Adipocyte (in vitro differentiated cells): ENCODE results near the gene SPAG5.

Experiments used
- DNase-seq: peaks from one replicate; pipeline ENCODE4 v3.0.0-alpha.2; 2015; ENCODE audit warnings: low read depth
- H3K27me3 ChIP-seq: replicated peaks from 2 replicates; pipeline ENCODE4 v1.7.0; 2013; ENCODE audit warnings: mild to moderate bottlenecking, low read length, moderate library complexity; ENCODE audit not compliant: control insufficient read depth, insufficient read depth
- H3K36me3 ChIP-seq: 2 replicates; pipeline ENCODE4 v1.7.0; 2013; ENCODE audit warnings: low read length, mild to moderate bottlenecking, moderate library complexity; ENCODE audit not compliant: control insufficient read depth, insufficient read depth, severe bottlenecking
- H3K4me1 ChIP-seq: 2 replicates; pipeline ENCODE4 v1.7.0; 2013; ENCODE audit warnings: mild to moderate bottlenecking, low read length, moderate library complexity; ENCODE audit not compliant: control insufficient read depth, insufficient read depth
- H3K4me3 ChIP-seq: 2 replicates; pipeline ENCODE4 v1.7.0; 2013; ENCODE audit warnings: mild to moderate bottlenecking, low read length, moderate library complexity
- H3K9ac ChIP-seq: 2 replicates; pipeline ENCODE4 v1.7.0; 2013; ENCODE audit warnings: mild to moderate bottlenecking, low read length, moderate library complexity
- H3K9me3 ChIP-seq: 2 replicates; pipeline ENCODE4 v1.7.0; 2013; ENCODE audit warnings: mild to moderate bottlenecking, low read length, moderate library complexity; ENCODE audit not compliant: control insufficient read depth

The SPAG5 gene

DNA sequence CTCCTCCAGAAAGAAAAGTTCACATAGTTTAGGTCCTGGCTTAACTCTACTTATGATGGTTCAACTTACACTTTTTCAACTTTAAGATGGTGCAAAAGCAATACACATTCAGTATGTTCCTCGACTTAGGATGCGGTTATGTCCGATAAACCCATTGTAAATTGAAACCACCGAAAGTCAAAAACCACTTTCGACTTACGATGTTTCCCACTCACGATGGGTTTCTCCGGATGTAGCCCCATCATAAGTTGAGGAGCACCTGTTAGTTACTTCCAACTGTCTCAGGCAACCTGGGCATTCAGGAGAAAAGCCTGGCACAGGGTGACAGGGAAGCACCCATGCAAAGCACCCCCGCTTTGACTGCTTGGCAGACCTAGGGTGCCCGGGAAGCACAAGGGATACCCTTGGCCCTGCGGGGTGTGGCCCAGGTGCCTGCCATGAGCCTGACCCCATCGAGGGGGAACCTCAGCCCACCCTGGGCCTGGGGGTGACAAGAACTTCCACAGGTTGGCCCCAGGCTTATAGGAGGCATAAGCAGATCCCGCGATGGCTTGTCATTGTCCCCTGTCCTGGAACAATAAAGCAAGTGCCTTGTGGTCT lies 60.4 kb downstream of the SPAG5 start:
- H3K27me3 ChIP-seq: peaks cover 17% of the 10 kb centered on the region
- H3K36me3 ChIP-seq: no peaks in the 10 kb centered on the region
- no peaks in the 10 kb centered on the region for H3K9me3 ChIP-seq
- no peaks in the 10 kb centered on the region for H3K4me1 ChIP-seq
- no peak overlapping the region for H3K9ac ChIP-seq
- no peak for DNase-seq
- no peak overlapping the region for H3K4me3 ChIP-seq

- no peaks in the 10 kb centered on the region for H3K4me1 ChIP-seq
- no peaks in the 10 kb centered on the region for H3K9me3 ChIP-seq
- H3K36me3 ChIP-seq: no peaks in the 10 kb centered on the region
- H3K4me3 ChIP-seq: no peak overlapping the region
- no peak for DNase-seq
- peaks cover 17% of the 10 kb centered on the region for H3K27me3 ChIP-seq
- H3K9ac ChIP-seq: no peak overlapping the region
These were observed 61.6 kb downstream of the SPAG5 start for GRCh38 chr17:28537219-28537610.

GRCh38 chr17:28536532-28537218 lies 62.1 kb downstream of the SPAG5 start:
- DNase-seq: no peak
- no peaks in the 10 kb centered on the region for H3K36me3 ChIP-seq
- no peaks in the 10 kb centered on the region for H3K4me1 ChIP-seq
- H3K9me3 ChIP-seq: no peaks in the 10 kb centered on the region
- no peak overlapping the region for H3K9ac ChIP-seq
- no peak overlapping the region for H3K4me3 ChIP-seq
- peaks cover 17% of the 10 kb centered on the region for H3K27me3 ChIP-seq

DNA sequence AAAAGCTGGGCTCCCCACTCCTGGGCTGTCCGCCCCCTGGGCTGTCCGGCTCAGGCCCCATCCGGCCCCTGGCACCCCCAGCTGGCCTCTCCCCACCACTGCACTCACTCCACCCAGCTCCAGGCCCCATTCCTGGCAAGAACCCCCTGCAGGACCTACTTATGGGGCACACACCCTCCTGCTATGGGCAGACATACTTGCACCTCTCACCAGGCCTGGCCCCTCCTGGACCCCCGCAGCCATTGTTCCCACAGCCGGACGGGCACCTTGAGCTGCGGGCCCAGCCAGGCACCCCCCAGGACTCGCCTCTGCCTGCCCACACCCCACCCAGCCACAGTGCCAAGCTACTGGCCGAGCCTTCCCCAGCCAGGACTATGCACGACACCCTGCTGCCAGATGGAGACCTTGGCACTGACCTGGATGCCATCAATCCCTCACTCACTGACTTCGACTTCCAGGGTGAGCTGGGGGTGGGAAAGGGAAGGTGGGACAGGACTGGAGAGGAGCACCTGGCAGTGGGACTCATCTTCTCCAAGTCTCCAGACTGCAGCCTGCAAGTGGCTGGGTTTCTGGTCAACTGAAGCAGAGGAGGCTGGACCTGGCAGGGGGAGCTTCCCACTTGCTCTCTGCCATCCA lies 64.0 kb downstream of the SPAG5 start:
- Histone ChIP-seq H3K9ac (no peak overlapping the region), H3K4me1 (no peaks in the 10 kb centered on the region), H3K4me3 (no peak overlapping the region), H3K27me3 (peaks cover 17% of the 10 kb centered on the region), H3K9me3 (no peaks in the 10 kb centered on the region), H3K36me3 (no peaks in the 10 kb centered on the region)
- DNase-seq: no peak

DNA sequence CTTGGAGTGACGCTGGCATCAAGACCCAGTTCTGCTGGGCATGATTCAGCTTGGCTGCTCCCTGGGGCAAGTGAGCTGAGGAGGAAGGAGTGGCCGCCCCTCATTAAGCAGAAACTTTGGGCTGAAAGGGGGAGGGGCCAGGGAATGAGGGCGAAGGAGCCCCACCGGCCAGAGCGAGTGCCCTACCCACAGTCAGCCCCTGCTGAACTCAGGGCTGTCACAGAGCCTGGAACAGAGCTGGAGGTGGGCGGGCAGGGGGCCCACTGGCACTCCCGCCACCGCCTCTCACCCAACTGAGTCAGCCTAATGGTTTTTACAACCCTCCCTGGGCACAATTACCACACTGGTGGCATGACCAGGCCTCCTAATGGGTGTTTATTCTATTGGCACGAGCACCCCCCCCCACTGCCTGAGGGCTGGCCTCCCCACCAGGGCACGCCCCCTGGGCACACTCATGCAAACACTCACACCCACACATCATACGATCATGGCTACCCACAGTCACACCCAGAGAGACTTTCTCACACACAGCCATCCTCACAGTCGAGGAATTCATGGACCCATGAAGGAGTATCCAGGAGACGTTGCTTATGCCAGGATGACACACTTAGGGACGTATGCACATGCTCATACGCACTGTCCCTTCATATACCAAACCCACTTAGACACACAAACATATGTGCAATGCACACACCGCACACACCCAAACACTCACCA lies 65.6 kb downstream of the SPAG5 start:
- Histone ChIP-seq H3K9ac (no peak overlapping the region), H3K36me3 (no peaks in the 10 kb centered on the region), H3K4me3 (no peak overlapping the region), H3K9me3 (no peaks in the 10 kb centered on the region), H3K27me3 (peaks cover 6% of the 10 kb centered on the region), H3K4me1 (no peaks in the 10 kb centered on the region)
- no peak for DNase-seq

- H3K9me3 ChIP-seq: no peaks in the 10 kb centered on the region
- no peaks in the 10 kb centered on the region for H3K36me3 ChIP-seq
- no peak overlapping the region for H3K9ac ChIP-seq
- H3K27me3 ChIP-seq: no peaks in the 10 kb centered on the region
- DNase-seq: no peak
- no peak overlapping the region for H3K4me3 ChIP-seq
- peaks cover 2% of the 10 kb centered on the region for H3K4me1 ChIP-seq
These were observed 66.5 kb downstream of the SPAG5 start for GRCh38 chr17:28532050-28532960.

- no peak overlapping the region for H3K4me3 ChIP-seq
- H3K9me3 ChIP-seq: no peaks in the 10 kb centered on the region
- peaks cover 2% of the 10 kb centered on the region for H3K4me1 ChIP-seq
- H3K9ac ChIP-seq: no peak overlapping the region
- DNase-seq: no peak
- H3K36me3 ChIP-seq: no peaks in the 10 kb centered on the region
- no peaks in the 10 kb centered on the region for H3K27me3 ChIP-seq
These were observed 67.9 kb downstream of the SPAG5 start for GRCh38 chr17:28530926-28531325.

GRCh38 chr17:28530250-28530649 lies 68.6 kb downstream of the SPAG5 start:
- Histone ChIP-seq H3K36me3 (no peaks in the 10 kb centered on the region), H3K4me1 (peaks cover 6% of the 10 kb centered on the region), H3K27me3 (no peaks in the 10 kb centered on the region), H3K9ac (no peak overlapping the region), H3K4me3 (no peak overlapping the region), H3K9me3 (no peaks in the 10 kb centered on the region)
- no peak for DNase-seq

DNA sequence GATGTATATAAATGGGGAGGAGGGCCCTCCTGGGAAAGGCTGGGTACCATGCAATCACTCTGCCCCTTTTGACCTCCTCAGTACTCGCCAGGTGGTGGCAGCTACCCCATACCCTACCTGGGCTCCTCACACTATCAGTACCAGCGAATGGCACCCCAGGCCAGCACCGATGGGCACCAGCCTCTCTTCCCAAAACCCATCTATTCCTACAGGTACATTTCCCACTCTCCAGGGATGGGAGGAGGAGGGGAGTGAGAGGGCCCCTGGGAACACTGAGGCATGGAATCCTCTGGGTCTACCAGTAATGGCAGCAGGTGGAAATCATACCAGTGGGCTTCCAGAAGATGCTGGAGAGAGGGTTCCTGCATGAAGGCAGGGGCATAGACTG lies 69.8 kb downstream of the SPAG5 start:
- no peak overlapping the region for H3K9ac ChIP-seq

GRCh38 chr17:28528327-28529012 lies 70.4 kb downstream of the SPAG5 start:
- no peaks in the 10 kb centered on the region for H3K9me3 ChIP-seq
- no peak for DNase-seq
- H3K4me3 ChIP-seq: no peak overlapping the region
- H3K9ac ChIP-seq: no peak overlapping the region
- no peaks in the 10 kb centered on the region for H3K36me3 ChIP-seq
- H3K27me3 ChIP-seq: no peaks in the 10 kb centered on the region
- H3K4me1 ChIP-seq: peaks cover 7% of the 10 kb centered on the region

More for the DNA sequence above, 69.8 kb downstream of the SPAG5 start:
- no peaks in the 10 kb centered on the region for H3K9me3 ChIP-seq
- H3K36me3 ChIP-seq: no peaks in the 10 kb centered on the region
- H3K27me3 ChIP-seq: no peaks in the 10 kb centered on the region
- DNase-seq: no peak
- peaks cover 7% of the 10 kb centered on the region for H3K4me1 ChIP-seq
- no peak overlapping the region for H3K4me3 ChIP-seq
